Measurements from ENCODE around the gene KRT1. TPM values are rescaled to one million over a fixed set of nuclear protein-coding genes. Genes with fewer than 3 reads are reported as not detected.

KRT1 gene
- total RNA-seq, 1 donor from 2014 or later = not detected

DNA sequence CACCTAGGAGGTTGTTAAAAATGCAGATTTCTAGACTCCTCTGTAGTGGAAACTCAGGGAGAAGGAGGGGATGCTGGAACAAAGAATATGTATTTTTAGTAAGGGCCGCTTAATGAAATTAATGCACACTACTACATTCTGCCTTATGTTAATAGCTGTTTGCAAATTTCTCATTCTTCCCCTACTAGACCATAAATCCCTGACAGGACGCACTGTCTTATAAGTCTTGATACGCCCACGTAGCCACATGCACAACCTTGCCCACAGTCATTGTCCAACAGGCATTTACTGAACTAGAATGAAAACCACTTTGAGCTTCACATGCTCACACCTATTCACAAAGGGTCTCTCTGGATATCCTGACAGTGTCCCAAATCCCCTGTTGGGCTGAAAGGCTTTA, 38.7 kb downstream of the KRT1 start:
- no peak overlapping the region for H3K4me3 Mint-ChIP-seq (ENCODE audit: unreplicated experiment)
- H3K4me3 ChIP-seq (ENCODE audit: insufficient read depth, low read depth, low read length) = no peak overlapping the region
- no peak overlapping the region for H3K4me2 ChIP-seq (ENCODE audit: low read length)

DNA sequence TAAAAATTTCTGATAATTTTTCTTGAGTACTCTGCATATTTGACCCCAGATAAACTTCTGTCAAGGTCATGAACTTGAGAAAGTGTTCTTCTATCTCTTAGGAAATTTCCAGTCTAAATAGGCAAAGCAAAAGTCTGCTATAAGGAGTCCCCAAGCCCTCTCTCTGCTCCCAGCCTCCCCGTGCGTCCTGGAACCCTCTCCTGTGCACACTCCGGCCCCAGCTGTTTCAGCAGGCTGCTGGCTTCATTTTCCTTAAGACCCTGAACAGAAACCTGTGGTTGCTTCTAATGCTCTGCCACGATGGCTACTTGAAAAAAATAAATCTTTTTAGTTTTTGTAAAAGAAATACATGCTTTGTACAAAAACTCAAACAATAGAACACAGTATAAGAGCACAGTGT, 42.9 kb downstream of the KRT1 start:
- Histone ChIP-seq H3K36me3 (ENCODE audit: insufficient read depth, low read length) (no peaks in the 10 kb centered on the region), H3K4me2 (ENCODE audit: low read length) (no peak overlapping the region), H3K27me3 (ENCODE audit: insufficient read depth, low read length) (peaks cover 18% of the 10 kb centered on the region), H3K4me1 (ENCODE audit: insufficient read depth, low read length) (no peaks in the 10 kb centered on the region), H3K9me3 (ENCODE audit: insufficient read depth, low read depth, low read length) (no peaks in the 10 kb centered on the region), H3K9ac (ENCODE audit: low read length) (no peak overlapping the region), H3K27ac (ENCODE audit: low read depth, low read length) (no peak overlapping the region), H3K4me3 (ENCODE audit: insufficient read depth, low read depth, low read length) (no peak overlapping the region), H2AFZ (ENCODE audit: low read depth, low read length) (no peak overlapping the region), H4K20me1 (ENCODE audit: insufficient read depth, low read length) (no peaks in the 10 kb centered on the region), H3K79me2 (ENCODE audit: insufficient read depth, low read length) (no peaks in the 10 kb centered on the region)
- Mint-ChIP-seq H3K27me3 (ENCODE audit: low read depth, unreplicated experiment) (peaks cover 41% of the 10 kb centered on the region), H3K36me3 (ENCODE audit: low read depth, unreplicated experiment) (peaks cover 2% of the 10 kb centered on the region), H3K9me3 (ENCODE audit: unreplicated experiment) (no peaks in the 10 kb centered on the region), H3K4me1 (ENCODE audit: low read depth, unreplicated experiment) (no peaks in the 10 kb centered on the region), H3K27ac (ENCODE audit: unreplicated experiment) (no peak overlapping the region), H3K4me3 (ENCODE audit: unreplicated experiment) (no peak overlapping the region)
- TF ChIP-seq, protein P1, sequence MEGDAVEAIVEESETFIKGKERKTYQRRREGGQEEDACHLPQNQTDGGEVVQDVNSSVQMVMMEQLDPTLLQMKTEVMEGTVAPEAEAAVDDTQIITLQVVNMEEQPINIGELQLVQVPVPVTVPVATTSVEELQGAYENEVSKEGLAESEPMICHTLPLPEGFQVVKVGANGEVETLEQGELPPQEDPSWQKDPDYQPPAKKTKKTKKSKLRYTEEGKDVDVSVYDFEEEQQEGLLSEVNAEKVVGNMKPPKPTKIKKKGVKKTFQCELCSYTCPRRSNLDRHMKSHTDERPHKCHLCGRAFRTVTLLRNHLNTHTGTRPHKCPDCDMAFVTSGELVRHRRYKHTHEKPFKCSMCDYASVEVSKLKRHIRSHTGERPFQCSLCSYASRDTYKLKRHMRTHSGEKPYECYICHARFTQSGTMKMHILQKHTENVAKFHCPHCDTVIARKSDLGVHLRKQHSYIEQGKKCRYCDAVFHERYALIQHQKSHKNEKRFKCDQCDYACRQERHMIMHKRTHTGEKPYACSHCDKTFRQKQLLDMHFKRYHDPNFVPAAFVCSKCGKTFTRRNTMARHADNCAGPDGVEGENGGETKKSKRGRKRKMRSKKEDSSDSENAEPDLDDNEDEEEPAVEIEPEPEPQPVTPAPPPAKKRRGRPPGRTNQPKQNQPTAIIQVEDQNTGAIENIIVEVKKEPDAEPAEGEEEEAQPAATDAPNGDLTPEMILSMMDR (IDR thresholded peaks at IDR 0.05; ENCODE audit: insufficient read depth, low read depth, low read length) = no peak
- no peak for TF ChIP-seq EZH2 (IDR thresholded peaks at IDR 0.05; ENCODE audit: insufficient read depth, low read length)
- DNase-seq (ENCODE audit: low read depth) (no peak), FAIRE-seq (no peak)

More for the DNA sequence above, 38.7 kb downstream of the KRT1 start:
- DNase-seq (ENCODE audit: low read depth) (no peak), FAIRE-seq (no peak)
- H3K27ac ChIP-seq (ENCODE audit: low read depth, low read length) = no peak overlapping the region
- H2AFZ ChIP-seq (ENCODE audit: low read depth, low read length) = no peak overlapping the region
- no peak overlapping the region for H3K9ac ChIP-seq (ENCODE audit: low read length)
- Mint-ChIP-seq H3K27ac (ENCODE audit: unreplicated experiment) (peak overlapping the region; percentile 49), H3K9me3 (ENCODE audit: unreplicated experiment) (no peaks in the 10 kb centered on the region), H3K36me3 (ENCODE audit: low read depth, unreplicated experiment) (no peaks in the 10 kb centered on the region), H3K27me3 (ENCODE audit: low read depth, unreplicated experiment) (peaks cover 61% of the 10 kb centered on the region), H3K4me1 (ENCODE audit: low read depth, unreplicated experiment) (no peaks in the 10 kb centered on the region)
- H3K36me3 ChIP-seq (ENCODE audit: insufficient read depth, low read length) = no peaks in the 10 kb centered on the region
- peaks cover 21% of the 10 kb centered on the region for H3K27me3 ChIP-seq (ENCODE audit: insufficient read depth, low read length)
- no peaks in the 10 kb centered on the region for H4K20me1 ChIP-seq (ENCODE audit: insufficient read depth, low read length)
- H3K79me2 ChIP-seq (ENCODE audit: insufficient read depth, low read length) = no peaks in the 10 kb centered on the region
- no peaks in the 10 kb centered on the region for H3K4me1 ChIP-seq (ENCODE audit: insufficient read depth, low read length)
- H3K9me3 ChIP-seq (ENCODE audit: insufficient read depth, low read depth, low read length) = no peaks in the 10 kb centered on the region
- no peak for TF ChIP-seq EZH2 (IDR thresholded peaks at IDR 0.05; ENCODE audit: insufficient read depth, low read length)
- TF ChIP-seq, protein P1 (IDR thresholded peaks at IDR 0.05; ENCODE audit: insufficient read depth, low read depth, low read length) = no peak

DNA sequence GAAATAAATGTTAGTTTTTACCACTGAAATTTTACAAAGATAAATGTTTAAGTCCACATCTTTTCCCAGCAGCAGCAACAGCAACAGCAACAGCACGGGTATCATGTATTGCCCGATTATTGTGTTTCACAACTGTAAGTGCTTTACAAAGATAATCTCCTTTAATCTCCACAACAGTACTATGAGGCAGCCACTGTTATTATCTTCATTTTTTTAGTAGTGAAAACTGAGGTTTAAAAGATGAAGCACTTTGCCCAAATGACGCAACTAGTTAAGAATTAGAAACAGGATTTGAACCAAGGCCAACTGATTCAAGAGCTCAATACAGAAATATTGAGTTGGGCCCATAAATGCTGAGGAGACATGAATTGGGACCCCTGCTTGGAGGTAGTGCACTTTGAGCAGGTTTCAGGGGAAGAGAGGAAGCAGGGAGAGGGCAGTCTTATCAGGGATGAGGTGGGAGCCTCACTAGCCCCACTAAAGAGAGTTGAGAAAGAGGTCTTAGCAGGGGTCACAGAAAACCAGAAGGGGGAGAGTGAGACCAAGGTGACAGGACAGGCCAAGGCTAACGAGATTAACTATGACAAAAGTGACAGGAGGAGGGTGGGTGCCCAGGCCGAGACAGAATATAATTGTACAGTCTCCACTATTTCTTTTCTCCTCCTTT, 43.5 kb downstream of the KRT1 start:
- no peak overlapping the region for H3K4me2 ChIP-seq (ENCODE audit: low read length)
- peaks cover 2% of the 10 kb centered on the region for H3K36me3 Mint-ChIP-seq (ENCODE audit: low read depth, unreplicated experiment)
- no peak for DNase-seq (ENCODE audit: low read depth)
- no peaks in the 10 kb centered on the region for H3K4me1 Mint-ChIP-seq (ENCODE audit: low read depth, unreplicated experiment)
- no peaks in the 10 kb centered on the region for H3K36me3 ChIP-seq (ENCODE audit: insufficient read depth, low read length)
- H3K27me3 ChIP-seq (ENCODE audit: insufficient read depth, low read length) = peaks cover 15% of the 10 kb centered on the region
- no peak overlapping the region for H3K4me3 ChIP-seq (ENCODE audit: insufficient read depth, low read depth, low read length)
- H3K9me3 Mint-ChIP-seq (ENCODE audit: unreplicated experiment) = no peaks in the 10 kb centered on the region
- no peak overlapping the region for H3K9ac ChIP-seq (ENCODE audit: low read length)
- no peaks in the 10 kb centered on the region for H3K4me1 ChIP-seq (ENCODE audit: insufficient read depth, low read length)
- no peaks in the 10 kb centered on the region for H3K79me2 ChIP-seq (ENCODE audit: insufficient read depth, low read length)
- no peak overlapping the region for H3K27ac Mint-ChIP-seq (ENCODE audit: unreplicated experiment)
- H3K27me3 Mint-ChIP-seq (ENCODE audit: low read depth, unreplicated experiment) = peaks cover 41% of the 10 kb centered on the region
- H3K9me3 ChIP-seq (ENCODE audit: insufficient read depth, low read depth, low read length) = no peaks in the 10 kb centered on the region
- TF ChIP-seq EZH2 (IDR thresholded peaks at IDR 0.05; ENCODE audit: insufficient read depth, low read length) = no peak
- TF ChIP-seq, protein P1 (IDR thresholded peaks at IDR 0.05; ENCODE audit: insufficient read depth, low read depth, low read length) = no peak
- H2AFZ ChIP-seq (ENCODE audit: low read depth, low read length) = no peak overlapping the region
- FAIRE-seq = no peak
- no peak overlapping the region for H3K4me3 Mint-ChIP-seq (ENCODE audit: unreplicated experiment)
- no peaks in the 10 kb centered on the region for H4K20me1 ChIP-seq (ENCODE audit: insufficient read depth, low read length)
- H3K27ac ChIP-seq (ENCODE audit: low read depth, low read length) = no peak overlapping the region

Measured in astrocyte (in vitro differentiated cells and primary cell).